Lower leg skin (tissue), 4 donors: ENCODE measurements around the gene TUBA4A. TPM values are rescaled to one million over a fixed set of nuclear protein-coding genes. Genes with fewer than 3 reads are reported as not detected.

Experiments
- DNase-seq, 2 donors: peaks; one replicate each; pipeline ENCODE4 v3.0.0-alpha.2; 2019; ENCODE audit warnings: low spot score in 2 of 2
- H3K4me3 ChIP-seq: fragments of 200-600 bp; sonication (generic); 2 replicates; pipeline ENCODE4 v1.5.1; 2017; ENCODE audit warnings: mild to moderate bottlenecking, low read depth; ENCODE audit not compliant: poor library complexity, severe bottlenecking
- POLR2A ChIP-seq, 2 donors: fragments of 450-650 bp; IDR thresholded peaks; one replicate each; pipeline ENCODE4 v1.6.1; 2016 to 2017; ENCODE audit warnings: antibody characterized with exemption in 2 of 2, mild to moderate bottlenecking in 1 of 2, moderate library complexity in 1 of 2
- whole genome bisulfite sequencing, 2 donors: methylation state at CpG; one replicate each; pipeline ENCODE4 v1.1.5; 2018; 5-methylcytosine and 5-hydroxymethylcytosine counted together
- intact Hi-C: fragments of 100-400 bp; cut with DNase I; formaldehyde crosslinking; loops from one replicate; pipeline ENCODE4 v1.15.0; 2023; ENCODE audit warnings: low total_unique reads
- total RNA-seq, 4 donors: library from RNA; depleted of rRNA; stranded (reverse); fragments of >200 nt; gene quantifications; one replicate each; pipeline ENCODE4 v1.1.0, GENCODE V29; 2016
- TF ChIP-seq, protein P1 (sequence below), 3 donors: fragments of 450-650 bp; IDR thresholded peaks; one replicate each; pipeline ENCODE4 v1.5.1; 2016; ENCODE audit warnings: antibody characterized with exemption in 3 of 3, mild to moderate bottlenecking in 3 of 3, moderate library complexity in 2 of 3

TUBA4A gene
- total RNA-seq, 4 donors from 2014 or later, result 181 to 522 (median 240) TPM

DNA sequence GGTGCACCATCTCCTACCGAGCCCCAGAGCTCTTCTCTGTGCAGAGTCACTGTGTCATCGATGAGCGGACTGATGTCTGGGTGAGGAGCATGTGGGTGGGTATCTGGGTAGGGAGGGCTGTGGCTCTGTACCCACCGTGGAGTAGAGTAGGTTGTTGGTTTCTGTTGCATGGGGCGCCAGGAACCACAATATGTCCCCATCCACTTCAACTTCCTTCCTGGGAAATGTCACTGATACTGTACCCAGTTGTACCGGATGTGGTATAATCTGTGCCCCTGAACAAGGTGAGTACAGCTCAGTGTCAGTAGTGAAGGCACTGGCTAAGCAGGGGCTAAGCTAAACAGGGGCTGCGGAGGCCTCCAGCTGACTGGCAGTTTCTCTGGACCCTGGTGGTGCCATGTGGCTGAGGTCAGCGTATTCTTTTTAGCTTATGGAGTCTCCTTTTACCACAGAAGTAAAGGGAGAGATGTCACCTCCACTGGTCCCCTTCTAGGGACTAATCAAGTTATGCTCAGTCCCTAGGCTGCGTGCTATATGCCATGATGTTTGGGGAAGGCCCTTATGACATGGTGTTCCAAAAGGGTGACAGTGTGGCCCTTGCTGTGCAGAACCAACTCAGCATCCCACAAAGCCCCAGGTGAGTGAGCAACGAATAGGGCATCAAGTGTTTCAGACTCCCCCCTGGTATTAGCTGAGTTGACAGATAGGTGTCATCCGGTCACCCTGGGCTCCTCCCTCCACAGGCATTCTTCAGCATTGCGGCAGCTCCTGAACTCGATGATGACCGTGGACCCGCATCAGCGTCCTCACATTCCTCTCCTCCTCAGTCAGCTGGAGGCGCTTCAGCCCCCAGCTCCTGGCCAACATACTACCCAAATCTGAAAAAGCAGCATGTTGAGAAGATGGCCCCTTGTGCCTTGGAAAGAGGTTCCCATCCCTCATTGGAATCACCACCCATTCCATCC, 5.8 kb downstream of the TUBA4A start:
- intact Hi-C loops, result no loop called here
- H3K4me3 ChIP-seq, result no peak overlapping the region

DNA sequence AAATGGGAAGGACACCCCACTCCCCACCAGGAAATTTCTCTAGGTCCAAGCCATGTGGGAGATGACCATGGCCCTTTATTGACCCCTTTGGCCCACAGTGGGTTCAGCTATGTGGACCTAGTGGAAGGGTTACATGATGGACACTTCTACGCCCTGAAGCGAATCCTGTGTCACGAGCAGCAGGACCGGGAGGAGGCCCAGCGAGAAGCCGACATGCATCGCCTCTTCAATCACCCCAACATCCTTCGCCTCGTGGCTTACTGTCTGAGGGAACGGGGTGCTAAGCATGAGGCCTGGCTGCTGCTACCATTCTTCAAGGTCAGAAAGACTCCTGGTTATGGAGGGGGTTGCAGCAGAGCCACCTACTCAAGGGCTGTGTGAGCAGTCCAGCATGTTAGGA, 7.2 kb downstream of the TUBA4A start:
- H3K4me3 ChIP-seq, result no peak overlapping the region
- no peak for DNase-seq
- 94 to 95% methylated on average over 10 of the region's 10 CpGs for WGBS, 2 donors
- intact Hi-C loops, result no loop called here
- no peak for TF ChIP-seq POLR2A (IDR thresholded peaks at IDR 0.05)
- TF ChIP-seq, protein P1, sequence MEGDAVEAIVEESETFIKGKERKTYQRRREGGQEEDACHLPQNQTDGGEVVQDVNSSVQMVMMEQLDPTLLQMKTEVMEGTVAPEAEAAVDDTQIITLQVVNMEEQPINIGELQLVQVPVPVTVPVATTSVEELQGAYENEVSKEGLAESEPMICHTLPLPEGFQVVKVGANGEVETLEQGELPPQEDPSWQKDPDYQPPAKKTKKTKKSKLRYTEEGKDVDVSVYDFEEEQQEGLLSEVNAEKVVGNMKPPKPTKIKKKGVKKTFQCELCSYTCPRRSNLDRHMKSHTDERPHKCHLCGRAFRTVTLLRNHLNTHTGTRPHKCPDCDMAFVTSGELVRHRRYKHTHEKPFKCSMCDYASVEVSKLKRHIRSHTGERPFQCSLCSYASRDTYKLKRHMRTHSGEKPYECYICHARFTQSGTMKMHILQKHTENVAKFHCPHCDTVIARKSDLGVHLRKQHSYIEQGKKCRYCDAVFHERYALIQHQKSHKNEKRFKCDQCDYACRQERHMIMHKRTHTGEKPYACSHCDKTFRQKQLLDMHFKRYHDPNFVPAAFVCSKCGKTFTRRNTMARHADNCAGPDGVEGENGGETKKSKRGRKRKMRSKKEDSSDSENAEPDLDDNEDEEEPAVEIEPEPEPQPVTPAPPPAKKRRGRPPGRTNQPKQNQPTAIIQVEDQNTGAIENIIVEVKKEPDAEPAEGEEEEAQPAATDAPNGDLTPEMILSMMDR (IDR thresholded peaks at IDR 0.05), result no peak

More for the DNA sequence above, 5.8 kb downstream of the TUBA4A start:
- no peak for DNase-seq
- 78 to 88% methylated on average over 17 of the region's 17 CpGs for WGBS, 2 donors
- TF ChIP-seq, protein P1 (IDR thresholded peaks at IDR 0.05), result no peak
- TF ChIP-seq POLR2A (IDR thresholded peaks at IDR 0.05), result no peak

DNA sequence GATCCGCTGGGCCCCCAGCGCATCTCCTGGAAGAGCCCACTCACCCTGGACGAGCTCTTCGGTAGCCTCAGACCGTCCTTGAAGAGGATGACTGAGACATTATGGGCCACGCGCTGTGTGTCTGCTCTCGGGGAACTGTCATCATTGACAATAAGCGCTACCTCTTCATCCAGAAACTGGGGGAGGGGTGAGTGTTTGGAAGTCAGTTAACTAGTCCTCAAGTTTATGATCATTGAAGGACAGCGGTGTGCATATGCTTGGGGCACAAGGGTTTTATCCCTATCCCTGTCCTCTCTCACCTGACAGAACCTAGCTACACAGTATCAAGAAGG, 7.9 kb downstream of the TUBA4A start:
- 10 to 20% methylated on average over 10 of the region's 10 CpGs for WGBS, 2 donors
- peak overlapping the region; percentile 79 for H3K4me3 ChIP-seq
- DNase-seq, result no peak
- intact Hi-C loops, result no loop called here
- TF ChIP-seq, protein P1 (IDR thresholded peaks at IDR 0.05), result no peak
- TF ChIP-seq POLR2A (IDR thresholded peaks at IDR 0.05), result no peak

DNA sequence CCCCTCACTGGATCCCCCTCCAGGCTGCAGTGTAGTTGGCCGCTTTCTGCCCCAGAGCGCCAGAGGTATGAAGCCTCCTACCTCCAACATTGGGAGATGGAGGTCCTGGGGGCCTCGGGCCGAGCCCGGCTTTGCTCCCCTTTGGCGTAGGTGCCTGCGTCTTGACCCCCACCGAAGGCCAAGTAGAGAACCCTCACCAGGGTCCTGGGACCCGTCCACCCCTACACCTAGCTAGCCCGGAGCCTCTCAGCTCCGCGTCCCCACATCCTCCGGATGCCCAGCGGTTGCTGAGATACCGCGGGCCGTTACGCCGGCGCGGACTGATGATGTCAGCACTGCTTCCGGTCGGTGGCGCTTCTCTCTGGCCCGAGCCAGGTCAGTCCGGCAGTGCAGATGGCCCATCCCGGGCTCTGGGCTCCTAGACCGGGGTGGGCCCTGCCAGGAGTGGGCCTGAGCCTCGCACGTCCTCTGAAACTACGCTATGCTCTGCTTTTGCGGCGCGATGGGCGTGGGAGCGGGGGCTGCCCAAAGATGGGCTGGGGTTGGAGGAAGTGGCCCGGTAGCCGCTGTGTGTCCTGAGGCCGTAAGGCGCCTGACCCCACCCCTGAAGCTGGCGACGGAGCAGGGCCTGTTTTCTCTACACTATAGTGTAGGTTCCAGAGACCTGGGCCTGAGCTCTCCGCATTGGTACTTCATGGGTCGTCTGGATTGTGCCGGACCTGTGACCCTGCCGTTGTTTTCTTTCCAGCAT, 8.4 kb downstream of the TUBA4A start, which contains the start of the genes GLB1L and STK16:
GLB1L (minus strand) TSS at position 297 of the 751 bp plus-strand sequence. CDS start 1,871 bp downstream, outside the sequence.
STK16 (plus strand) TSS at position 332 of the 751 bp plus-strand sequence. CDS start 521 bp downstream, outside the sequence.
- TF ChIP-seq, protein P1 (IDR thresholded peaks at IDR 0.05), result no peak
- TF ChIP-seq POLR2A (IDR thresholded peaks at IDR 0.05), result peak in 1 of 2 donors; percentile 34
- intact Hi-C loops, result no loop called here
- H3K4me3 ChIP-seq, result peak within 1 kb of the TSS; percentile 79
- DNase-seq, result peak; percentile 92 to 99
- 0 to 1% methylated on average over 16 to 39 of the region's 46 CpGs for WGBS, 2 donors

DNA sequence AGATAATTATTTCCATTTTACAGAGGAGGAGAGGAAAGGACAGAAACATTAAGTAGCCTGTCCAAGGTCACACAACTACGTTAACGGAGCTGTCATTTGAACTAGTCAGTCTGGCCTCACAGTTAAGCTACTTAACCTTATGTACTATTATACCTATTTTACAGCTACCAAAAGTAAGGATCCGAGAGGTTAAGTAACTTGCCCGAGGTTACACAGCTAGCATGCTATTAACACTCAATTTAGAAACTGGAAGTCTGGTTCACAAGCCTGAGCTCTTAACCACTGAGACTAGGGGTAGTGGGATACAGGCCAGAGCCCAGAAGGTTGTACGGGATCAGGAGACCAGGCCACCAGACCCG, 8.9 kb downstream of the TUBA4A start:
- WGBS, 2 donors, result 34 to 35% methylated on average over 6 of the region's 6 CpGs
- intact Hi-C loops, result no loop called here
- no peak for TF ChIP-seq POLR2A (IDR thresholded peaks at IDR 0.05)
- TF ChIP-seq, protein P1 (IDR thresholded peaks at IDR 0.05), result no peak
- DNase-seq, result no peak
- H3K4me3 ChIP-seq, result peak overlapping the region; percentile 79
